Stimulated activated CD8-positive, alpha-beta memory T cell treated with anti-CD3 and anti-CD28 coated beads, Interleukin-15, amount 100 ng/mL, for 48 hours (primary cell): ENCODE results near the gene RPUSD3.
"Not testable (repeated sequence)": the region's sequence is repeated elsewhere in the genome, so short reads cannot be mapped to it uniquely, and the experiment has no call there.

Experiments
- DNase-seq, 2 donors: peaks; one replicate each; pipeline ENCODE4 v3.0.0-alpha.2; 2020; ENCODE audit warnings: low read depth in 2 of 2

Gene RPUSD3

DNA sequence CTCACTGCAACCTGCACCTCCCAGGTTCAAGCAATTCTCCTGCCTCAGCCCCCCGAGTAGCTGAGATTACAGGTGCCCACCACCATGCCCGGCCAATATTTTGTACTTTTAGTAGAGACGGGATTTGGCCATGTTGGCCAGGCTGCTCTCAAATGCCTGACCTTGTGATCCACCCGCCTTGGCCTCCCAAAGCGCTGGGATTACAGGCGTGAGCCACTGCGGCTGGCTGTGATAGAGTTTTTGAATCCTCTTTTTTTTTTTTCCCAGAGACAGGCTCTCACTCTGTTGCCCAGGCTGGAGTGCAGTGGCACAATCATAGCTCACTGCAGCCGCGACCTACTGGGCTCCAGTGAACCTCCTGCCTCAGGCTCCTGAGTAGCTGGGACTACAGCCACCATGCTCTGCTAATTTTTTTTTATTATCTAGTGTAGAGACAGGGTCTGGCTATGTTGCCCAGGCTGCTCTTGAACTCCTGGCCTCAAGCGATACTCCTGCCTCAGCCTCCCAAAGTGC is 21.4 kb upstream of the RPUSD3 start:
- DNase-seq: not testable (repeated sequence)

DNA sequence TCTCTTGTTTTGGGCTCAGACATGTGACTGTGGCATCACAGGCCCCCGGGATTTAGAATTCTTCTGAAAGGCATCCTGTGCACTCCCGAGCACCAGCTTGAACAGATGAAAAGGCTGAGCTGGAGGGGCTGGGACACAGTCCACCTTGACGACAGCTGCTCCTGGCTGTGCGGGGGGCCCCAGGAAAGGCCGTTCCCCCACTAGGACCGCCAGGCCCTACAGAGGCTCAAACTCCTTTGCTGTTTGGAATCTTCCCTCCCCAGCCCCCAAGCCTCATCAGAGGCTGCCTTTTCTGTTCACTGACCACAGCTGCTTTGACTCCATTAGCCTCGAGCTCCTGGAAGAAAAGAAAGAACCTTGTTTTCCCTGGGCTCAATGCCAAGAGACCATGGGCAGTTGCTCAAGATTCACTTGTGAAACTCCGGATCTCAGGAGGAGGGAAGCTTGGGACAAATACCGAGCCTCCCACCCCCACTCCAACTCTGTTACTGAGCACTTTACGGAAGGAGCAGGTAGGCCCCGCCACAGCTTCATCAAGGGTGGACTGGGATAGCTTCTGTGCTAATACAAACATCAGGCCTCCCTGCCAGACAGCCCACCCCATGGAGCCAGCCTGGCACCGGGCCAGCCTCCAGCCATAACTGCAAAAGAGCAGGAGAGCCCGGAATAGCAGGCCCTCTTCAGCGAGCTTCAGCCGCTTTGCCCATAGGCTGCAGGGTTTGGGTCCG is 20.6 kb upstream of the RPUSD3 start:
- DNase-seq: no peak

DNA sequence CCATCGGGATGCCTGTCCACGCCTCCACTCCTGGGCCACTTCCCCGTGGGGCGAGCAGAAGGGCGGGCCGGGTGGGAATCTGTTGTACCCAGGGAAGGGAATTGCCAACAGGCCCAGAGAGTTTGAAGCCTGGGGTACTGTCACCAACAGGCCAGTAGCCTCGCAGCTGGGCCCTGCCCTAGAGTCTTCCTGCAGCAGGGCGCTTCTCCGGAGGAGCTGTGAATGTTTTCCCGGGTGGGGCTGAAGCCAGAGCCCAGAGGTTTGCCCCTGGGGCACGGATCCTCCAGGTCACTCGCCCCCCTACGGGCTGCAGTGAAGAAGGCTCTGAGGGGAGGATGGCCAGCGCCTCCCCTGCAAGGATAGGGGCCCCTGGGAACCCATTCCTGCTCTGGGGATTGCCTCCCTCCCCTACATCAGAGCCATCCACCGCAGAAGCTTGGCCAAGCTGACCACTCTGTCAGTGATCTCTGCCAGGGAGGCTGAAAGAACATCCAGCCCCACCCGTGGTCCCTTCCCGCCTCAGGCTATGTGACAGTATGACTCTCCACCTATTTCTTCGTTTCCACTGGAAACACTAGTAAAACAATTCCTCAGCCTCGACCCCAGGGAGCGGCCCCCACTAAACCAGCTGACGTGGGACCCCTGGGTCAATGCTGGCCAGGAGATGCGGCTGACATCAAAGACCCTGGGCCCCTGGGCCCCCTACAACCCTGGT is 19.4 kb upstream of the RPUSD3 start:
- DNase-seq: no peak

DNA sequence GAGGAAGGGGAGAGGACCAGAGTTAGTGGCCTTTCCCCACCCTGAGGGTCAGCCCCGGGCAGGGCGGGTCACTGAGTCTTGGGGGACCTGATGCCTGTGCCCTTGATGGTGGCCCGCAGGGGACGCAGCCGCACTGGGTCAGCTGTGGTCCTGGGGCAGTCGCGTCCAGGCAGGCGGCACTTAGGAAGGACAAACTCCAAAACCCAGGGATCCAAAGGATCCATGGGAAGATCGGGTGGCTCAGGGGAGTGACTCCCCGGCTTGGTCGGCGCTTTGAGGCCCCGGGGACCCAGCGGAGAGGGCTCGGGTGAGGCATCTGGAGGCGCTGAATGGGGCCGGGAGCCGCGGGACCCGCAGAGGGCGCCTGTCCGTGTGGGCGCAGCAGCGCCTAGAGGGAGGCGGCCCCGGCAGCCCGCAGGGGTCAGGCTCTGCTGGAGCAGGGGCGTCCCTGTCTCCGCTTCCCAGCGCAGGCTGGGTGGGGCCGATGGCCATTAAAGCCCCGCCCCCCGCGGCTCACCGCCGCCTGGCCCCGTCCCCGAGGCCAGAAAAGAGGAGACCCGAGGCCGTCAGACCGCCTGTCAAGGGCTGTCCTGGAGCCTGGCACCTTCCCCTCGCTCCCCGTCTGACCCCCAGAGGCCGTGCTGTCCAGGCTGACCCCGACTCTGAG is 18.7 kb upstream of the RPUSD3 start:
- peak; percentile 13 to 27 for DNase-seq

DNA sequence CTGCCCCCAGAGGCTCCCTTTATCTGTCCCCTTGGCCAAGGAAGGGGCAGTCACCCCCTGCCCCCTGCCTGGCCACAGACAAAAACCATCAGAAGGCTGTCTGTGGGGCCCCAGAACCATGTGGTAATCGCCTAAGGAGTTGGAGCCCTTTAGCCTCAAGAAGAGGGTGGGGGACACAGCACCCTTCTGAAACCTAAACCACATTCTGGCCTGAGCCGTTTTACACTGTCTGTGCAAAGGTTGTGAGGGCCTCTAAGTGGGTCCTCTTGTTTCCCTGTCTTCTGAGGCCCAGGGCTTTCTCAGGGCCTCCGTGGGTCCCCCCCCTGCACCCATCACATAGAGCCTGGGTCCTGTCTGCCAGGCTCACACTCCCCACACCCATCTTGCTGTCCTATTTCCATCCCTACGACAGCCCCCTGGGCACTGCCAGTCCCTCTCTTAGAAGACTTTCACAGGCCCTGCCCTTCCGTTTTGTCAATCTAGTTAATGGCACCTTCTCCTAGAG is 17.9 kb upstream of the RPUSD3 start:
- no peak for DNase-seq

DNA sequence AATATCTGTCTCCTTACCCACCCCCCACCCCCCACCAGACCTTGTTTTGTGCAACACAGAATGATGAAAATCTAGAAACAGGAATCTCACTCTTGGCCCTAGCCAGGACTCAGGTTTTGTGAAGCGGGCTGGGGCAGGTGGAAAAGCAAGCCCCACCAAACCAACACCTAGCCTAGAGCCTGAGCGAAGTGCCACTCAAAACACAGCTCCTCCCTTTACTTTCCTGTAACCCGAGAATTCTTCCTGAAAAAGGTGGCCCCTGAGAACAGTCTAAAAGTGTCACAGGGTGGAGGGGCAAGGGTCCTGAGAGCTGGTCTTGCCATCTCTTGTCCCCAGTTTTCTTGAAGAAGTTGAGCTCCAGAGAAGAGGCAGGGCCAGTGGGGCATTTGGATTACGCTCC is 17.4 kb upstream of the RPUSD3 start:
- DNase-seq: no peak

DNA sequence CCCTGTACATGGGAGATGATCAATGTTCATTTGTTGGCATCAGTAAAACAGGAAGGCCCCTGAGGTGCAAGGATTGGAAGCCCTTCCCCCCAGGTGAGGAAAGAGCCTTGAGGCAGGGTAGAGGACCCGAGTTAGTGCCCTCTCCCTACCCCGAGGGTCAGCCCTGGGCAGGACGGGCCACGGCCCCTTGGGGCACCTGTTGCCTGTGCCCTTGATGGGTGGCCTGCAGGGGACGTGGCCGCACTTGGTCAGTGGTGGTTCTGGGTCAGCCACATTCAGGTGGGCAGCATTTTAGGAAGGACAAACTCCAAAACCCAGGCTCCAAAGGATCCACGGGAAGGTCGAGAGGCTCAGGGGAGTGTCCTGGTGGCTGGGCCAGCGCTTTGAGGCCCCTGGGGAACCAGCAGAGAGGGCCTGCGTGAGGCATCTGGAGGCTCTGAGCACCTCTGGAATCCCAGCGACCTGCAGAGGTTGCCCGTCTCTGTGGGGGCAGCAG is 15.8 kb upstream of the RPUSD3 start:
- no peak for DNase-seq

DNA sequence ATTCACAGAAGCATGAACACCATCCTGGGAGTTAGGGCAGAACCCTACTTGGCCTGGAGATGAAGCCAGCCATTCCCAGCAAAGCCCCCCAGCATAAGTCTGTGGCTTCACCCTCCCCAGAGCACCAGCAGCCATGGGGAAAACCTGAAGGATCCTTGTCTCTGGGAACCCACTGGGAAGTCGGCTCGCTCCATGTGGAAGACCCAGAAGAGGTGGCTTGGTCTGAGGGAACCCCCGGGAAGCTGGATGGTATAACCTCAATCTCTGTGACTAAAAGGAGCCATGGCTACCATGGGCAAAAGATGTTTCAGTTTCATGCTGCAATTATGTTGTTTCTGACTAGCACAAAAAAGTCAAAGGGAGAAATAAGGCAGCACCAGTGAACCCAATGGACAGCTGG is 11.8 kb upstream of the RPUSD3 start:
- DNase-seq: no peak

DNA sequence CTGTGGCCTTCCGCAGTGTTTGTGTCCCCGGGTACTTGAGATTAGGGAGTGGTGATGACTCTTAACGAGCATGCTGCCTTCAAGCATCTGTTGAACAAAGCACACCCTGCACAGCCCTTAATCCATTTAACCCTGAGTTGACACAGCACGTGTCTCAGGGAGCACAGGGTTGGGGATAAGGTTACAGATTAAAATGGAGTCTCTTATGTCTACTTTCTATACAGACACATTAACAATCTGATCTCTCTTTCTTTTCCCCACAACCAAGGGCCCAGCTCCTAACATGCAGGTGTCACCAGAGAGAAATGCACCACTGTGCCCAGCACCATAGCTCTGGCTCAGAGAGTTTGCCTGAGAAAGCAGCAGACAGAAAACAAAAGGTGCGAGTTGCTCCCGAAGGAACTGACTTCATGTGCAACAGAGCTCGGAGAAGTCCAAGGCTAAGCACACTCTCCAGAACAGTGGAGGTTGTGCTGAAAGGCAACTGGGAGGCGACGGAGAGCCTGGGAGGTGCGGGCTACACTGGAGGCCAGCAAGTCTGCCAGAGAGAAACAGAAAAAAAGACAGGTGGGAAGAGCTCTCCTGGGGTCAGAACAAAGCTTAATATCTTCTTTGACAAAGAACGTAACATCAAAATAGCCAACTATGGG is 10.6 kb upstream of the RPUSD3 start:
- DNase-seq: not testable (repeated sequence)

DNA sequence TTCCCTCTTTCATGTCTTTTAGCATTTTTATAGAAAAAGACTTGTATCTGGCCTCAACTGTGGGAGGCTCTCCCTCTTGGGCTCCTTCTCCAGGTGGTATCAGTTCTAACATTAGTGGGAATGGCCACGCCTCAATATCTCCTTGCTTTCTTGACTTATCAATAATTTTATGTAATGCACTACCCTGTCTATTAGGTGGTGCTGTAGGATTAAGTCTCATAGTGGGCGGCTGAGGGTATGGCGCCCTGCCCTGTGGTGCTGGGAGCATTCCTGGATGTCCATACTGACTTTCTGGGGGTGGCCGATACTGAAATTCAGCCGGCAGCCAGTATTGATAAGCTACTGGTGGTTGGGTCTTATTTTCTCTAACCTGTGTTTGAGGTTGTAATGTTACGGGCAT is 8.7 kb upstream of the RPUSD3 start:
- DNase-seq: no peak

DNA sequence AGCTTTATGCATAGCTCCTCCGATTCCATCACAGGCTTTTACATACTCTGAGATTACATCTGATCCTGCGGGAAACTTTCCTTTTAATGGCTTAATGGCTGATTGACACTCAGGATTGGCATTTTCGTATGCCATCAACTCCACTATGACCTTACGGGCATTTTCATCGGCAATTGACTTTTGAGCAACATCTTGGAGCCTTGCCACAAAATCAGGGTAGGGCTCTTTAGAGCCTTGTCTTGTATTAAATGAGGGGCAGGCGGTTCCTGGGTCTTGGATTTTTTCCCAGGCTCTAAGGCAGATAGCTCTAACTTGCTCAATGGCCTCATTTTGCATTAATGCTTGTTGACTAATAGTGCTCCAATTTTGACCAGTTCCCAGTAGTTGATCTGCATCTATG is 8.1 kb upstream of the RPUSD3 start:
- not testable (repeated sequence) for DNase-seq

DNA sequence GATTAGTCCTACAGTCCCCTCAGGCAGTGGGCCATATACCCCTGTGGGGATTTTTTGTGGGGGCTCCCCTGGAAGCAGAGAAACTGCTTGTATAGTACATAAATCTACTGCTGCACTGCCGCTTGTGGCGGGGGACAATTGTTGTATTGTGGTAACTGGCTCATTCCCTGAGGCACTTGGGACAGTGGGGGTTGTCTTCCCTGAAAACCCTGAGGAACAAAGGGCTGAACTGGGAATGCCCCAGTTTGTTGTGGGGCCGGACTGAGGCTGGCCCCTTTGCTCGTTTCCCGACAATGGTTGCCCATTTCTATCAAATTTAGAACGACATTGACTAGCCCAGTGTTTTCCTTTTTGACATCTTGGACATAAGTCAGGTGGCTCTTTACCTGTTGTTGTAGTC is 7.6 kb upstream of the RPUSD3 start:
- not testable (repeated sequence) for DNase-seq

DNA sequence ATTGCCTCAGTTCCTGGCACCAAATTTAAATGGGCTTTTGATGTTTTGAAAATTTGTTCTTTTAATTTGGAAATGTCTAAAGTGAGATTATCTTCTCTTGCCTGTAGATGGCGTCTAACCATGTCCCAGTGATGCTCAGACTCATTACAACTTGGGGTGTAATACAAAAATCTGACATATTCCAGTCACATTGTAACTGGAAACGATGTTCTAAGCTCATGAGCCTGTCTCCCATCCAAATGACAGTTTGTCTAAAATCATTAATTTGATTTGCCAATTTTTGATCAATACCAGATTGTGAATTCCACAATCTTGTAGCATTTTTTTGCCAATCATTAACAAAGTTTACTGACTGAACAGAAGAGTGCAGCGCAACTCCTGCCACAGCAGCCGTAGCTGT is 5.1 kb upstream of the RPUSD3 start:
- not testable (repeated sequence) for DNase-seq

DNA sequence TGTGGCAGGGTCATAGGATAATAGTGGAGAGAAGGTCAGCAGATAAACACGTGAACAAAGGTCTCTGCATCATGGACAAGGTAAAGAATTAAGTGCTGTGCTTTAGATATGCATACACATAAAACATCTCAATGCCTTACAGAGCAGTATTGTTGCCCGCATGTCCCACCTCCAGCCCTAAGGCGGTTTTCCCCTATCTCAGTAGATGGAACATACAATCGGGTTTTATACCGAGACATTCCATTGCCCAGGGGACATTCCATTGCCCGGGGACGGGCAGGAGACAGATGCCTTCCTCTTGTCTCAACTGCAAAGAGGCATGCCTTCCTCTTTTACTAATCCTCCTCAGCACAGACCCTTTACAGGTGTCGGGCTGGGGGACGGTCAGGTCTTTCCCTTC is 4.1 kb upstream of the RPUSD3 start:
- DNase-seq: not testable (repeated sequence)

DNA sequence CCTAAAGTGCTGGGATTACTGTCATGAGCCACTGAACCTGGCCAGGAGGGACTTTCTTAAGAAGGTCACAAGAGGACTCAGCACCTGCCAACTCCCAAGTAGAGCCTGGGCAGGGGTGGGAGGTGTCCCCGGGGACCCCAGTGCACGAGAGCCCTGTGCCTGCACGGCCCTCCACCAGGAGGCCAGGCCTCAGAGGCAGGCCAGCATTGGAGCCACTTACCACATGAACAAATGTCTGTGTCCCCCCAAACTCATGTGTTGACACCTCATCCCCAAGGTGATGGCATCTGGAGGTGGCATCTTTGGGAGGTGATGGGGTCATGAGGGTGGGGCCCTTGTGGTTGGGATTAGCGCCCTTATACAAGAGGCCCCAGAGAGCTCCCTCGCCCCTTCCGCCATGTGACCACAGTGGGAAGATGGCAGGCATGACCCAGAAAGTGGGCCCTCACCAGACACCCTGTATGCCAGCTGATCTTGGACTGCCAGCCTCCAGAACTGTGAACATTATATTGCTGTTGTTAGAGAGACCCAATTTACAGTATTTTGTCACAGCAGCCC is 3.2 kb upstream of the RPUSD3 start:
- no peak for DNase-seq

DNA sequence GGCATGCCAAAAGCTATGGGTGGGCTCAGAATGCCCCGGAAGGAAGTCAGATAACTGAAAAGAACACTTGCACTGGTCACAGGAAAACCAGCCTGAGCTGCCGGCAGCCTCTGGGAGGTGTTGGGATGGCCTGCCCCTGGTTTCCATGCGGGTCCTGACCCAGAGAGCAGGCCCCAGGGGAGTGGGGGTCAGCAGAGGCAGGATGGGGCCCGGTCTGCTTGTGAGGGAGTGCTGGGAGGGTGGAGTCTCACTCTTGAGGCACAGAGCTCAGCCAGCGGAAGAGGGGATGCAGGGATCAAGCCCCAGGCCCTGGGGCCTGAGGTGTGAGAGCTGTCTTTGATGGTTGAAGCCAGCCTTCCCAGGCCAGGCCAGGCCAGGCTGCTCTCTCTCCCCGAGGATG is 2.4 kb upstream of the RPUSD3 start:
- no peak for DNase-seq

DNA sequence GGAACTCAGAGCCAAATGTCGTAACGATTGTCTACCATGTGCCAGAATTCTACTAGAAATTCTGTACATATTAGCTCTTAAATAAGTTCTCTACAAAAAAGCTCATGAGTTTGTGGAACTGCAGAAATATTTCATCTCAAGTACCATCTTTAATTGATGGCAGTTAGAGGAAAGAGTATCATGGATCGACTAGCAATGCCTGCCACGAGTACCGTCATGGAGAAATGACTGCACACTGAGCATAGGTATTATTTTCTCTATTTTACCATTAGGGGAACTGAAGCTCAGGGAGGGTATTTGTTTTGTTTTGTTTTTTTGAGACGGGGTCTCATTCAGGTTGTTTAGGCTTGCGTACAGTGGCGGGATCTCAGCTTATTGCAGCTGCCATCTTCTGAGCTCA is 2.8 kb downstream of the RPUSD3 start:
- DNase-seq: no peak

DNA sequence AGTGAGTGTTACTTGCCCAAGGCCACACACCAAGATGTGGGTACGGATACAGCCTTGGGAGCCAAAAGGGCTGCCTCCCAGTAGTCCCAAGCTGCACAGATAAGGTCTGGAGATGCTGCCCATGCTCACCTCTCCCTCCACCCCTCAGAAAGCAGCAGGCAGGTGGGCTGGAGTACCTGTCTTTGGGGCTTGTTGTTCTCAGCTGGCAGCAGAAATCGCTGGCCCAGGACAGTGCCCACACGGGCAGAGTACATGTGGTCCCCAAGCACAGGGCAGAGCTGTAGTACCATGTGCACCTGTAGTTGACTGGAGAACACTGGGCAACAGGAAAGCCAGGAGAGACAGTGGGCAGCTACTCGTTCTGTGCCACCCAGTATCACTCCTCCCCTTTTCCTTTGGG is 5.0 kb downstream of the RPUSD3 start:
- DNase-seq: no peak

DNA sequence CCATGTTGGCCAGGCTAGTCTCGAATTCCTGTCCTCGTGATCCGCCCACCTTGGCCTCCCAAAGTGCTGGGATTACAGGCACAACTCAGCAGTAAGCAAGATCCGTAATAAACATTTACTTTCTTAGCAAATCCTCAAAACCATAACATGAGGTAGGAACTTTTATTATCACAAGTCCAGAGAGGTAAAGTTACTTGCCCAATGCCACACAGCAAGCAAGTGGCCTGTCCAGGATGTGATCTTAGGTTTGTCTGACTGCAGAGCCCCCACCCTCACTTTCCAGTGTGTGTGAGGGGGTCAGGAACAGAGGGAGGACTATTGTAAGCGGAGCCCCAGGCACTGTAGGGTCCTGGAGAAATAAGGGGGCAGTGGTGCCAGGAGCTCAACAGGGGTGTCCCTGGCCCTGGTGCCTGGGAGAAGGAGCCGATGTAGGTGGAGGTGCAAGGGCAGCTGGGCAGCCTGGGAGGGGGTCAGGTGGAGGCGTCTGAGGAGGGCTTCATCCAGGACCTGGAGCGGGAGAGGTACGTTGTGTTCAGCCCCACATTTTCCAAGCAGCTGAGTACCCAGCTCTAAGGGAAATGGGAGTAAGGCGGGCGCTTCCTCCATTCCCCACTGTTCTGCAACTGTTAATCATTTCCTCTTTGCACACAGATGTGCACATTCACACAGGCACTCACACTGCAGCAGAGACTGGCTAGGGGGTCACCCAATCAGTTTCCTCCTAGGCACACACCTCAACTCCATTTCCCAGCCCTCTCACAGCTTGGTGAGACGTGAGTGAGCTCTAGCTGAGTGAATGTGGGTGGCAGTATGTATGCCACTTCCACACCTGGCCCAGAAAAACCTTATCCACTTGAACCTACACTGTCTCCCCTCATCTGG is 5.9 kb downstream of the RPUSD3 start:
- no peak for DNase-seq
